K562 (cell line): Measurements from ENCODE around the gene LTK. TPM values are rescaled to one million over a fixed set of nuclear protein-coding genes. Genes with fewer than 3 reads are reported as not detected.
A peak's percentile ranks its signal among the peaks of the same experiment; 100 is the strongest.

ENCODE experiments used
- ARID3A ChIP-seq: IDR thresholded peaks from 2 replicates; pipeline ENCODE4 v1.6.1; 2012; ENCODE audit warnings: low read depth, low read length, improper control_type of control experiment, borderline replicate concordance
- CEBPZ ChIP-seq: fragments of 150-350 bp; IDR thresholded peaks from 2 replicates; pipeline ENCODE4 v1.6.1; 2014; ENCODE audit warnings: low read depth, mild to moderate bottlenecking, low read length, borderline replicate concordance
- GTF2E2 ChIP-seq: fragments of 200-800 bp; sonication (Bioruptor generic); IDR thresholded peaks from 2 replicates; pipeline ENCODE4 v1.6.1; 2016; ENCODE audit warnings: missing genetic modification characterization, missing compliant biosample characterization
- KDM2B ChIP-seq: fragments of 250-450 bp; sonication (Bioruptor Pico); IDR thresholded peaks from 2 replicates; pipeline ENCODE4 v1.8.0; 2021; ENCODE audit warnings: mild to moderate bottlenecking, moderate library complexity
- MEF2D ChIP-seq: conservative IDR thresholded peaks from 2 replicates; pipeline ENCODE4 v1.6.1; 2016; ENCODE audit warnings: low read depth, missing genetic modification characterization, missing compliant biosample characterization
- NFIC ChIP-seq: fragments of 450-650 bp; IDR thresholded peaks from 2 replicates; pipeline ENCODE4 v1.6.1; 2017; ENCODE audit warnings: mild to moderate bottlenecking, inconsistent platforms
- NR3C1 ChIP-seq: sonication (generic); formaldehyde crosslinking; IDR thresholded peaks from 2 replicates; pipeline ENCODE4 v1.8.1; 2022; ENCODE audit warnings: missing genetic modification reagents
- TCF15 ChIP-seq: fragments of 250-450 bp; sonication (Bioruptor Pico); IDR thresholded peaks from 2 replicates; pipeline ENCODE4 v1.8.0; 2022; ENCODE audit warnings: moderate library complexity, mild to moderate bottlenecking, inconsistent platforms
- UBTF ChIP-seq, 2 experiments: IDR thresholded peaks; 2 replicates each; pipeline ENCODE4 v1.6.1; 2012; ENCODE audit warnings: improper control_type of control experiment in 2 of 2, low read depth in 2 of 2, low read length in 2 of 2, borderline replicate concordance in 1 of 2
- ZNF431 ChIP-seq: sonication (generic); formaldehyde crosslinking; IDR thresholded peaks from 2 replicates; pipeline ENCODE4 v1.8.0; 2022; ENCODE audit warnings: mild to moderate bottlenecking, missing genetic modification reagents
- ZNF695 ChIP-seq: fragments of 450-650 bp; formaldehyde crosslinking; IDR thresholded peaks from 2 replicates; pipeline ENCODE4 v1.4.0; 2020; ENCODE audit warnings: mild to moderate bottlenecking, moderate library complexity
- polyA plus RNA-seq, 8 experiments: library from polyadenylated mRNA; depleted of rRNA in 4 of 8; stranded (reverse) in 5 of 8; unstranded in 3 of 8; fragments of >200 nt; fragmentation: Nextera tagmentation in 2 of 8; fragmentation: Illumina TruSeq in 1 of 8; extraction: Ambion mirVana in 2 of 8; extraction: Trizol in 1 of 8; gene quantifications; 2 replicates each; pipeline versions ENCODE4 v1.2.1 to v1.2.3, GENCODE V29; 2011 to 2014; ENCODE audit warnings: inconsistent platforms in 1 of 8, missing spikeins in 1 of 8
- total RNA-seq, 7 experiments: library from RNA; depleted of rRNA in 6 of 7; stranded (reverse); fragments of >200 nt in 6 of 7; fragmentation: Illumina TruSeq in 2 of 7; extraction: Trizol in 2 of 7; gene quantifications; 2 replicates each; pipeline versions ENCODE4 v1.2.1 to v1.2.3, GENCODE V29; 2011 to 2021; ENCODE audit warnings: low replicate concordance in 1 of 7
- TF ChIP-seq, protein P1 (sequence below), 2 experiments: fragments of 150-350 bp in 1 of 2; IDR thresholded peaks; 2 replicates each; pipeline ENCODE4 v1.6.1; 2012 to 2016; ENCODE audit warnings: low read depth in 2 of 2, low read length in 2 of 2, mild to moderate bottlenecking in 1 of 2, moderate library complexity in 1 of 2
- TF ChIP-seq, protein P2 (sequence below): sonication (generic); formaldehyde crosslinking; IDR thresholded peaks from 2 replicates; pipeline ENCODE4 v1.8.1; 2023; ENCODE audit warnings: mild to moderate bottlenecking, missing genetic modification reagents

LTK gene
- total and polyA plus RNA-seq, 9 of the 15 experiments (the other 6 are each of a cell fraction or from before 2014, with no cell fraction given) = 0.25 to 4.4 (median 1.8) TPM

GRCh38 chr15:41562784-41563198 is 49.2 kb upstream of the LTK start (continued):
- TF ChIP-seq, protein P1, sequence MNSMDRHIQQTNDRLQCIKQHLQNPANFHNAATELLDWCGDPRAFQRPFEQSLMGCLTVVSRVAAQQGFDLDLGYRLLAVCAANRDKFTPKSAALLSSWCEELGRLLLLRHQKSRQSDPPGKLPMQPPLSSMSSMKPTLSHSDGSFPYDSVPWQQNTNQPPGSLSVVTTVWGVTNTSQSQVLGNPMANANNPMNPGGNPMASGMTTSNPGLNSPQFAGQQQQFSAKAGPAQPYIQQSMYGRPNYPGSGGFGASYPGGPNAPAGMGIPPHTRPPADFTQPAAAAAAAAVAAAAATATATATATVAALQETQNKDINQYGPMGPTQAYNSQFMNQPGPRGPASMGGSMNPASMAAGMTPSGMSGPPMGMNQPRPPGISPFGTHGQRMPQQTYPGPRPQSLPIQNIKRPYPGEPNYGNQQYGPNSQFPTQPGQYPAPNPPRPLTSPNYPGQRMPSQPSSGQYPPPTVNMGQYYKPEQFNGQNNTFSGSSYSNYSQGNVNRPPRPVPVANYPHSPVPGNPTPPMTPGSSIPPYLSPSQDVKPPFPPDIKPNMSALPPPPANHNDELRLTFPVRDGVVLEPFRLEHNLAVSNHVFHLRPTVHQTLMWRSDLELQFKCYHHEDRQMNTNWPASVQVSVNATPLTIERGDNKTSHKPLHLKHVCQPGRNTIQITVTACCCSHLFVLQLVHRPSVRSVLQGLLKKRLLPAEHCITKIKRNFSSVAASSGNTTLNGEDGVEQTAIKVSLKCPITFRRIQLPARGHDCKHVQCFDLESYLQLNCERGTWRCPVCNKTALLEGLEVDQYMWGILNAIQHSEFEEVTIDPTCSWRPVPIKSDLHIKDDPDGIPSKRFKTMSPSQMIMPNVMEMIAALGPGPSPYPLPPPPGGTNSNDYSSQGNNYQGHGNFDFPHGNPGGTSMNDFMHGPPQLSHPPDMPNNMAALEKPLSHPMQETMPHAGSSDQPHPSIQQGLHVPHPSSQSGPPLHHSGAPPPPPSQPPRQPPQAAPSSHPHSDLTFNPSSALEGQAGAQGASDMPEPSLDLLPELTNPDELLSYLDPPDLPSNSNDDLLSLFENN (IDR thresholded peaks at IDR 0.05; ENCODE audit: low read depth in 2 of 2, low read length in 2 of 2) = no peak
- no peak for TF ChIP-seq CEBPZ
- TF ChIP-seq ZNF695 = no peak
- no peak for TF ChIP-seq ZNF431
- no peak for TF ChIP-seq ARID3A
- TF ChIP-seq GTF2E2 (tag) = no peak
- no peak for TF ChIP-seq MEF2D
- TF ChIP-seq, protein P2, sequence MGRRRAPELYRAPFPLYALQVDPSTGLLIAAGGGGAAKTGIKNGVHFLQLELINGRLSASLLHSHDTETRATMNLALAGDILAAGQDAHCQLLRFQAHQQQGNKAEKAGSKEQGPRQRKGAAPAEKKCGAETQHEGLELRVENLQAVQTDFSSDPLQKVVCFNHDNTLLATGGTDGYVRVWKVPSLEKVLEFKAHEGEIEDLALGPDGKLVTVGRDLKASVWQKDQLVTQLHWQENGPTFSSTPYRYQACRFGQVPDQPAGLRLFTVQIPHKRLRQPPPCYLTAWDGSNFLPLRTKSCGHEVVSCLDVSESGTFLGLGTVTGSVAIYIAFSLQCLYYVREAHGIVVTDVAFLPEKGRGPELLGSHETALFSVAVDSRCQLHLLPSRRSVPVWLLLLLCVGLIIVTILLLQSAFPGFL (CRISPR knock-in tag) = no peak
- no peak for TF ChIP-seq NR3C1 (CRISPR knock-in tag)
- TF ChIP-seq TCF15 = no peak
- peak; percentile 90 for TF ChIP-seq NFIC
- no peak for TF ChIP-seq UBTF (IDR thresholded peaks at IDR 0.05; ENCODE audit: borderline replicate concordance in 1 of 2, low read depth in 2 of 2, low read length in 2 of 2)
- TF ChIP-seq KDM2B (CRISPR knock-in tag) = no peak
